Lung (tissue), 12 donors: ENCODE data around the gene CD244. TPM values are rescaled to one million over a fixed set of nuclear protein-coding genes. Genes with fewer than 3 reads are reported as not detected.

Experiments used
- ATAC-seq: fragments of 200-7000 bp; cut with Tn5 transposase; one replicate; pipeline ENCODE4 v1.9.1; 2020; ENCODE audit warnings: moderate number of reproducible peaks; ENCODE audit not compliant: insufficient read depth, low FRiP score
- DNase-seq, 3 donors: peaks; one replicate each; pipeline ENCODE4 v3.0.0-alpha.2; 2013 to 2017
- H3K27ac ChIP-seq, 2 donors: one replicate each; pipeline ENCODE4 v1.5.1; 2013; ENCODE audit warnings: mild to moderate bottlenecking in 2 of 2, moderate library complexity in 2 of 2, control low read depth in 1 of 2, inconsistent platforms in 1 of 2, low read depth in 1 of 2, low read length in 1 of 2
- H3K27me3 ChIP-seq, 3 donors: one replicate each; pipeline ENCODE4 v1.5.1; 2013; ENCODE audit warnings: low read length in 2 of 3; ENCODE audit not compliant: control insufficient read depth in 3 of 3, insufficient read depth in 3 of 3
- H3K36me3 ChIP-seq, 4 donors: one replicate each; pipeline ENCODE4 v1.5.1; 2013; ENCODE audit warnings: low read length in 4 of 4, mild to moderate bottlenecking in 1 of 4, moderate library complexity in 1 of 4; ENCODE audit not compliant: control insufficient read depth in 4 of 4, insufficient read depth in 4 of 4
- H3K4me1 ChIP-seq, 5 donors: one replicate each; pipeline ENCODE4 v1.5.1; 2013; ENCODE audit warnings: low read length in 5 of 5, mild to moderate bottlenecking in 2 of 5, moderate library complexity in 1 of 5; ENCODE audit not compliant: control insufficient read depth in 5 of 5, insufficient read depth in 5 of 5
- H3K4me3 ChIP-seq: one replicate; pipeline ENCODE4 v1.5.1; 2013; ENCODE audit warnings: mild to moderate bottlenecking, control low read depth, moderate library complexity
- H3K9ac ChIP-seq, 2 donors: one replicate each; pipeline ENCODE4 v1.5.1; 2013; ENCODE audit warnings: low read length in 2 of 2, control low read depth in 1 of 2; ENCODE audit not compliant: insufficient read depth in 1 of 2
- H3K9me3 ChIP-seq, 4 donors: one replicate each; pipeline ENCODE4 v1.5.1; 2013; ENCODE audit warnings: low read length in 3 of 4, mild to moderate bottlenecking in 1 of 4, moderate library complexity in 1 of 4; ENCODE audit not compliant: control insufficient read depth in 4 of 4, insufficient read depth in 3 of 4
- CTCF ChIP-seq: IDR thresholded peaks from 2 replicates; pipeline ENCODE4 v1.5.1; 2012; ENCODE audit warnings: mild to moderate bottlenecking; ENCODE audit errors: control extremely low read depth, extremely low read depth
- WGBS, 2 donors: extraction: QIAGEN DNeasy Blood & Tissue Kit; methylation state at CpG; one replicate each; pipeline ENCODE4 v1.1.7; 2013; 5-methylcytosine and 5-hydroxymethylcytosine counted together
- polyA plus RNA-seq, 2 donors: library from polyadenylated mRNA; stranded (reverse); fragments of 200-250 nt; gene quantifications; one replicate each; pipeline ENCODE4 v1.2.1, GENCODE V29; 2013
- total RNA-seq, 2 donors: library from RNA; depleted of rRNA in 1 of 2; stranded (reverse); fragments of >200 nt in 1 of 2; gene quantifications; one replicate each; pipeline ENCODE4 v1.2.1, GENCODE V29; 2014 to 2021
- donor health status: control.
- donor health status: control.
- donor health status: Bipolar disorder and iron deficiency.
- donor health status: healthy.
- donor health status: DM: yes; HTN: yes; CAD: no.

CD244 gene
- total and polyA plus RNA-seq, 4 donors, result 0.57 to 3.2 (median 2.3) TPM

DNA sequence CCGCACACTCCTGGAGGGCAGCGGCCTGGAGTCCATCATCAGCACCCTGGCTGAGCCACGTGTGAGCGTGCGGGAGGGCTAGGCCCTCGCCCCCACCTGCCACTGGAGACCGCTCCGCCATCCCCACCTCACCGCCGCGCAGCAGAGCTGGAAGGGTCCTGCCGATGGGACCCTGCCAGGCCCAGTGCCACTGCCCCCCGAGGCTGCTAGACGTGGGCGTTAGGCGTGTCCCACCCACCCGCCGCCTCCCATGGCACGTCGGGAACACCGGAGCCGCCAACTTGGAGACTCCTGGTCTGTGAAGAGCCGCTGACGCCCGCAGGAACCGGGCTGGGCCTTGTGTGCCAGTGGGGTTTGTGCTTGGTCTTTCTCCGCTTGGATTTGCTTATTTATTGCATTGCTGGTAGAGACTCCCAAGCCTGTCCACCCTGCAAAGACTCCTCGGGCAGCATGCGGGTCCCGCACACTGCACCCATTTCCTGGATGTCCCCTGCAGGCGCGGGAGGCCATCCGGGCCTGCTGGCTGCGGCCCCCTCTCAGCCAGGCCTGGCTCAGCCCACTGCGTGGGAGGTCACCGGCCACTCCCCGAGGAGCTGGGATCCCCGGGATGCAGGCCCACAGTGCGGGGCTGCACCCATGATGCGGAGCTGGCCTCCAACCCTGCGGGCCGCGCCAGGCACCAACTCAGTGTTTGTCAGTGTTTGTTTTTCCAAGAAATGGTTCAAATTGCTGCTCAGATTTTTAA lies 60.7 kb downstream of the CD244 start:
- no peak overlapping the region for H3K9ac ChIP-seq
- no peak overlapping the region for H3K27ac ChIP-seq
- H3K4me1 ChIP-seq, result no peaks in the 10 kb centered on the region
- no peak overlapping the region for H3K4me3 ChIP-seq
- no peak for TF ChIP-seq CTCF
- DNase-seq (no peak), ATAC-seq (no peak)
- H3K9me3 ChIP-seq, result peaks cover 0 to 6% (median 2%) of the 10 kb centered on the region in 4 donors
- no peaks in the 10 kb centered on the region for H3K36me3 ChIP-seq
- 95 to 98% methylated on average over 43 of the region's 43 CpGs for WGBS, 2 donors
- peaks cover 0 to under 1% (median 0%) of the 10 kb centered on the region in 3 donors for H3K27me3 ChIP-seq

GRCh38 chr1:160800645-160801408 lies 61.9 kb downstream of the CD244 start:
- H3K9me3 ChIP-seq, result no peaks in the 10 kb centered on the region
- no peak for DNase-seq
- H3K4me1 ChIP-seq, result no peaks in the 10 kb centered on the region
- ATAC-seq, result no peak
- WGBS, 2 donors, result 45 to 46% methylated on average over 4 of the region's 4 CpGs
- no peaks in the 10 kb centered on the region for H3K36me3 ChIP-seq
- no peak overlapping the region for H3K4me3 ChIP-seq
- H3K27ac ChIP-seq, result no peak overlapping the region
- peaks cover 0 to 2% (median 0%) of the 10 kb centered on the region in 3 donors for H3K27me3 ChIP-seq
- no peak overlapping the region for H3K9ac ChIP-seq
- no peak for TF ChIP-seq CTCF

- Histone ChIP-seq H3K27ac (no peak overlapping the region), H3K9me3 (peaks cover 0 to 2% (median 0%) of the 10 kb centered on the region in 4 donors), H3K4me3 (no peak overlapping the region), H3K9ac (no peak overlapping the region), H3K27me3 (peaks cover 0 to 2% (median 0%) of the 10 kb centered on the region in 3 donors), H3K36me3 (no peaks in the 10 kb centered on the region), H3K4me1 (no peaks in the 10 kb centered on the region)
- WGBS, 2 donors, result 95 to 100% methylated on average over 1 of the region's 1 CpG
- DNase-seq (no peak), ATAC-seq (no peak)
- TF ChIP-seq CTCF, result no peak
Measured at GRCh38 chr1:160800142-160800541, 62.5 kb downstream of the CD244 start.
